HG03103 (cell line): ENCODE measurements around the gene TOMM40.
"Not testable (repeated sequence)": the region's sequence is repeated elsewhere in the genome, so short reads cannot be mapped to it uniquely, and the experiment has no call there.

Experiments
- ATAC-seq: cut with Tn5 transposase; IDR thresholded peaks from one replicate; pipeline ENCODE4 v1.9.1; 2021; ENCODE audit warnings: low read depth; ENCODE audit not compliant: unreplicated experiment

TOMM40 gene

DNA sequence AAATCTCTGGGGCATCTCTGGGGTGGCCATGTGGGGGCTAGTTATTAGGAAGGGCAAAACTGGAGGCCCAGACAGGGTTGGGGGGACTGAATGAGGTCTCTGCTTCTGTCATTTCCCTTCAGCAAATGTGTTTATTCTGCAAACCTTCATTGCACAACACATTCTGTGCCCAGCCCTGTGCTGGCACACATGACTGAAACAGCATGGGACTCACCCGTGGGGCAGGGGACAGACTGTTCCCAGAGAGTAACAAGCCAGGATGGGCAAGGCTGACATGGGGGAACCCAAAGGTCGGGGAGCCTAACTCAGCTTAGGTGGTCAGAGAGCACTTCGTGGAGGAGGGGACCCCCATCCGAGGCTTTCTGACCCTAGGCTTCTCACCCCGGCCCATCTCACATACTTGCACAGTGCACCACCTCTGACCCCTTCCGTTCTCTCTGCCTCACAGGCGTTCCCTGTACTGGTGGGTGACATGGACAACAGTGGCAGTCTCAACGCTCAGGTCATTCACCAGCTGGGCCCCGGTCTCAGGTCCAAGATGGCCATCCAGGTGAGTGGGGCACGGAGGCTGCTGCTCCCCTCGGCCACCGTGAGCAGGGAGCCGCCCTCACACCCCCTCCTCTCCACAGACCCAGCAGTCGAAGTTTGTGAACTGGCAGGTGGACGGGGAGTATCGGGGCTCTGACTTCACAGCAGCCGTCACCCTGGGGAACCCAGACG, 2.4 kb downstream of the TOMM40 start:
- ATAC-seq, result no peak

DNA sequence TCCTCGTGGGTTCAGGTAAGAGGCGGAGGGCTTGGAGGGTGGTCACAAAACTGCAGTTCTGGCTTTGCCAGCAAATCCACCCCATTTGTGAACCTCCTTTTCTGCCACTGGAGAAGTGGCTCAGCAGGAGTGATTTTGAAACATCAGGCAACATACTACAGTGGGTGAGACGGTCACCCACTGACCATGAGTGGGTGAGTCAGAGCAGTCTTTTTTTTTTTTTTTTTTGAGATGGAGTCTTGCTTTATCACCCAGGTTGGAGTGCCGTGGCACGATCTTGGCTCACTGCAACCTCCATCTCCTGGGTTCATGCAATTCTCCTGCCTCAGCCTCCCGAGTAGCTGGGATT, 3.0 kb downstream of the TOMM40 start:
- no peak for ATAC-seq

DNA sequence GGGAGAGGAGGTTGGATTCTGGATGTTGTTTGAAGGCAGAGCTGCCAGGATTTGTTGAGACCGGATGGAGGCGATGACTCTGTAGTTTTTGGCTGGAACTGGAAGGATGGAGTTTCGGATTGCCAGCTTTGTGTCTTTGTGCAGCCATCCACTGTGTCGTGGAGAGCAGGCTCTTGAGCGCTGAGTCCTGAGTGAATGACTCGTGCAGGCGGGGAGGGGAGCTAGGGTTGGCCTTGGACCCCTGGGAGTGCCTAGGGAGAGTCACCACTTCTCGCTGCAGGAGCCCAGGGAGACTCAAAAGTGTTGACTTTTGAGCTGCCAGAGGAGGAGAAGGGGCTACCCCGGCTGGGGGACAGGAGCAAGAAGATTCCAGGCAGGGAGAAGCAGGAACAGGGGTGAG, 3.9 kb downstream of the TOMM40 start:
- ATAC-seq, result no peak

DNA sequence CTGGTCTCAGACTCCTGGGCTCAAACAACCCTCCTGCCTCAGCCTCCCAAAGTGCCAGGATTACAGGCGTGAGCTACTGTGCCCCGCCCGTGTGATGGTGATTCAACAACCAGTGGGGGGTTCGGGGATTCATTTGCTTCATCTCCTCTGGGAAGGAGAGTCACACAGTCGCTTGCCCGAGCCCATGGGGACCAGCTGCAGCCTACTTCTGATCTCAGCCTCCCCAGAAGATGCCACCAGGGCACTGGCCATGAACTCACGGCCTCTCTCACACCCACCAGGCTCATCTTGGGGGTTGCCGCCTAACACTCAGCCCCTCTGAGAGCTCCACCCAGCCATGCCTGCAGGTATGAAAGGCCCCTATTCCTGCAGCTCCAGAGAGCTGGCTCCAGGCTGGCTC, 6.8 kb downstream of the TOMM40 start:
- ATAC-seq, result no peak

DNA sequence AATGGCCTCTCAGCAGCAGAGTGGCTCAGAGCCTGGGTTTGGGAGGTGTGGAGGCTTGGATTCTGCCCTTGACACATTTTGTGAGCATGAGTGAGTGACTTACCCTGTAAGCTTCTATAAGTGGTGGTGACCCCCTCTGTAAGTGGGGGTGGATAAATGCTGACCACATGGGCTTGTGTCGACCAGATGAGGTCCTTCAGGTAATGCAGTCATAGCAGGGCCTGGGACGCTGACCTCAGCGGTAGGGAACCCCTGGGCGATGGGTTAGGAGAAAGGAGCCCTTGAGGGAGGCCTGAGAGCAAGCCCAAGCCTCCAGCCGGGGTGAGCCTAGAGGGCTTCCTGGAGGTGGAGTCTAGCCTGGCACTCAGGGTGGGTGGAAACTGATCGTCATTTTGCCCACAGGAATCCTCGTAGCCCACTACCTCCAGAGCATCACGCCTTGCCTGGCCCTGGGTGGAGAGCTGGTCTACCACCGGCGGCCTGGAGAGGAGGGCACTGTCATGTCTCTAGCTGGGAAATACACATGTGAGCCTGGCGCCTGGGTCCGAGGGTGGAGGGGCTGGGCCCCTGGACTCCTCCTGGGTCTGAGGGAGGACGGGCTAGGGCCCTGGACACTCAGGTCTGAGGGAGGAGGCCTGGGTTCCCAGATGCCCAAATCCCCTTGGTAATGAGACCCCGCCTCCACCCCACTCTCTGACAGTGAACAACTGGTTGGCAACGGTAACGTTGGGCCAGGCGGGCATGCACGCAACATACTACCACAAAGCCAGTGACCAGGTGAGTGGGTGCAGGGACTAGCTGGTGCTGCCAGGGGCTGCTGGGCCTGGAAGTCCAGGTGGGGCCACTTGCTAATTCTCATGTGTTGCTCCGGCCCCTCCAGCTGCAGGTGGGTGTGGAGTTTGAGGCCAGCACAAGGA, 9.5 kb downstream of the TOMM40 start:
- ATAC-seq, result no peak

DNA sequence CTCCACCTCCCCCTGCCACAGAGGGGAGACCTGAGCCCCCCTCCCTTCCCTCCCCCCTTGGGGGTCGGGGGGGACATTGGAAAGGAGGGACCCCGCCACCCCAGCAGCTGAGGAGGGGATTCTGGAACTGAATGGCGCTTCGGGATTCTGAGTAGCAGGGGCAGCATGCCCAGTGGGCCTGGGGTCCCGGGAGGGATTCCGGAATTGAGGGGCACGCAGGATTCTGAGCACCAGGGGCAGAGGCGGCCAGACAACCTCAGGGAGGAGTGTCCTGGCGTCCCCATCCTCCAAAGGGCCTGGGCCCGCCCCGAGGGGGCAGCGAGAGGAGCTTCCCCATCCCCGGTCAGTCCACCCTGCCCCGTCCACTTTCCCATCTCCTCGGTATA, 12.2 kb downstream of the TOMM40 start:
- ATAC-seq, result no peak

DNA sequence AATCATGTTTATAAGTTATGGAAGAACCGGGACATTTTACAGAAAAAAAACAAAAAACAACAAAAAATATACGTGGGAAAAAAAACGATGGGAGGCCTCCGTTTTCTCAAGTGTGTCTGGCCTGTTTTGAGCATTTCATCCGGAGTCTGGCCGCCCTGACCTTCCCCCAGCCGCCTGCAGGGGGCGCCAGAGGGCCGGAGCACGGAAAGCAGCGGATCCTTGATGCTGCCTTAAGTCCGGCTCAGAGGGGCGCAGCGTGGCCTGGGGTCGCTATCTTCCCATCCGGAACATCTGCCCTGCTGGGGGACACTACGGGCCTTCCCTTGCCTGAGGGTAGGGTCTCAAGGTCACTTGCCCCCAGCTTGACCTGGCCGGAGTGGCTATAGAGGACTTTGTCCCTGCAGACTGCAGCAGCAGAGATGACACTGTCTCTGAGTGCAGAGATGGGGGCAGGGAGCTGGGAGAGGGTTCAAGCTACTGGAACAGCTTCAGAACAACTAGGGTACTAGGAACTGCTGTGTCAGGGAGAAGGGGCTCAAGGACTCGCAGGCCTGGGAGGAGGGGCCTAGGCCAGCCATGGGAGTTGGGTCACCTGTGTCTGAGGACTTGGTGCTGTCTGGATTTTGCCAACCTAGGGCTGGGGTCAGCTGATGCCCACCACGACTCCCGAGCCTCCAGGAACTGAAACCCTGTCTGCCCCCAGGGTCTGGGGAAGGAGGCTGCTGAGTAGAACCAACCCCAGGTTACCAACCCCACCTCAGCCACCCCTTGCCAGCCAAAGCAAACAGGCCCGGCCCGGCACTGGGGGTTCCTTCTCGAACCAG, 12.8 kb downstream of the TOMM40 start:
- no peak for ATAC-seq

DNA sequence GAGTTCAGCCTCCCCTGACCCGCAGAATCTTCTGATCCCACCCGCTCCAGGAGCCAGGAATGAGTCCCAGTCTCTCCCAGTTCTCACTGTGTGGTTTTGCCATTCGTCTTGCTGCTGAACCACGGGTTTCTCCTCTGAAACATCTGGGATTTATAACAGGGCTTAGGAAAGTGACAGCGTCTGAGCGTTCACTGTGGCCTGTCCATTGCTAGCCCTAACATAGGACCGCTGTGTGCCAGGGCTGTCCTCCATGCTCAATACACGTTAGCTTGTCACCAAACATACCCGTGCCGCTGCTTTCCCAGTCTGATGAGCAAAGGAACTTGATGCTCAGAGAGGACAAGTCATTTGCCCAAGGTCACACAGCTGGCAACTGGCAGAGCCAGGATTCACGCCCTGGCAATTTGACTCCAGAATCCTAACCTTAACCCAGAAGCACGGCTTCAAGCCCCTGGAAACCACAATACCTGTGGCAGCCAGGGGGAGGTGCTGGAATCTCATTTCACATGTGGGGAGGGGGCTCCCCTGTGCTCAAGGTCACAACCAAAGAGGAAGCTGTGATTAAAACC, 13.5 kb downstream of the TOMM40 start:
- no peak for ATAC-seq

DNA sequence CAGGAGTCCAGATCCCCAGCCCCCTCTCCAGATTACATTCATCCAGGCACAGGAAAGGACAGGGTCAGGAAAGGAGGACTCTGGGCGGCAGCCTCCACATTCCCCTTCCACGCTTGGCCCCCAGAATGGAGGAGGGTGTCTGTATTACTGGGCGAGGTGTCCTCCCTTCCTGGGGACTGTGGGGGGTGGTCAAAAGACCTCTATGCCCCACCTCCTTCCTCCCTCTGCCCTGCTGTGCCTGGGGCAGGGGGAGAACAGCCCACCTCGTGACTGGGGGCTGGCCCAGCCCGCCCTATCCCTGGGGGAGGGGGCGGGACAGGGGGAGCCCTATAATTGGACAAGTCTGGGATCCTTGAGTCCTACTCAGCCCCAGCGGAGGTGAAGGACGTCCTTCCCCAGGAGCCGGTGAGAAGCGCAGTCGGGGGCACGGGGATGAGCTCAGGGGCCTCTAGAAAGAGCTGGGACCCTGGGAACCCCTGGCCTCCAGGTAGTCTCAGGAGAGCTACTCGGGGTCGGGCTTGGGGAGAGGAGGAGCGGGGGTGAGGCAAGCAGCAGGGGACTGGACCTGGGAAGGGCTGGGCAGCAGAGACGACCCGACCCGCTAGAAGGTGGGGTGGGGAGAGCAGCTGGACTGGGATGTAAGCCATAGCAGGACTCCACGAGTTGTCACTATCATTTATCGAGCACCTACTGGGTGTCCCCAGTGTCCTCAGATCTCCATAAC, 14.5 kb downstream of the TOMM40 start, which contains the start of gene APOE:
Gene APOE (plus strand): TSS at position 360 of the 724 bp plus-strand sequence. CDS start 829 bp downstream, outside the sequence.
- ATAC-seq, result no peak

DNA sequence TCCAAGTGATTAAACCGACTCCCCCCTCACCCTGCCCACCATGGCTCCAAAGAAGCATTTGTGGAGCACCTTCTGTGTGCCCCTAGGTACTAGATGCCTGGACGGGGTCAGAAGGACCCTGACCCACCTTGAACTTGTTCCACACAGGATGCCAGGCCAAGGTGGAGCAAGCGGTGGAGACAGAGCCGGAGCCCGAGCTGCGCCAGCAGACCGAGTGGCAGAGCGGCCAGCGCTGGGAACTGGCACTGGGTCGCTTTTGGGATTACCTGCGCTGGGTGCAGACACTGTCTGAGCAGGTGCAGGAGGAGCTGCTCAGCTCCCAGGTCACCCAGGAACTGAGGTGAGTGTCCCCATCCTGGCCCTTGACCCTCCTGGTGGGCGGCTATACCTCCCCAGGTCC, 16.6 kb downstream of the TOMM40 start:
- ATAC-seq, result no peak

DNA sequence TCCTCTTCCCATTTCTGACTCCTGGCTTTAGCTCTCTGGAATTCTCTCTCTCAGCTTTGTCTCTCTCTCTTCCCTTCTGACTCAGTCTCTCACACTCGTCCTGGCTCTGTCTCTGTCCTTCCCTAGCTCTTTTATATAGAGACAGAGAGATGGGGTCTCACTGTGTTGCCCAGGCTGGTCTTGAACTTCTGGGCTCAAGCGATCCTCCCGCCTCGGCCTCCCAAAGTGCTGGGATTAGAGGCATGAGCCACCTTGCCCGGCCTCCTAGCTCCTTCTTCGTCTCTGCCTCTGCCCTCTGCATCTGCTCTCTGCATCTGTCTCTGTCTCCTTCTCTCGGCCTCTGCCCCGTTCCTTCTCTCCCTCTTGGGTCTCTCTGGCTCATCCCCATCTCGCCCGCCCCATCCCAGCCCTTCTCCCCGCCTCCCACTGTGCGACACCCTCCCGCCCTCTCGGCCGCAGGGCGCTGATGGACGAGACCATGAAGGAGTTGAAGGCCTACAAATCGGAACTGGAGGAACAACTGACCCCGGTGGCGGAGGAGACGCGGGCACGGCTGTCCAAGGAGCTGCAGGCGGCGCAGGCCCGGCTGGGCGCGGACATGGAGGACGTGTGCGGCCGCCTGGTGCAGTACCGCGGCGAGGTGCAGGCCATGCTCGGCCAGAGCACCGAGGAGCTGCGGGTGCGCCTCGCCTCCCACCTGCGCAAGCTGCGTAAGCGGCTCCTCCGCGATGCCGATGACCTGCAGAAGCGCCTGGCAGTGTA, 17.2 kb downstream of the TOMM40 start:
- no peak for ATAC-seq

DNA sequence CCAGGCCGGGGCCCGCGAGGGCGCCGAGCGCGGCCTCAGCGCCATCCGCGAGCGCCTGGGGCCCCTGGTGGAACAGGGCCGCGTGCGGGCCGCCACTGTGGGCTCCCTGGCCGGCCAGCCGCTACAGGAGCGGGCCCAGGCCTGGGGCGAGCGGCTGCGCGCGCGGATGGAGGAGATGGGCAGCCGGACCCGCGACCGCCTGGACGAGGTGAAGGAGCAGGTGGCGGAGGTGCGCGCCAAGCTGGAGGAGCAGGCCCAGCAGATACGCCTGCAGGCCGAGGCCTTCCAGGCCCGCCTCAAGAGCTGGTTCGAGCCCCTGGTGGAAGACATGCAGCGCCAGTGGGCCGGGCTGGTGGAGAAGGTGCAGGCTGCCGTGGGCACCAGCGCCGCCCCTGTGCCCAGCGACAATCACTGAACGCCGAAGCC, 17.8 kb downstream of the TOMM40 start:
- no peak for ATAC-seq

DNA sequence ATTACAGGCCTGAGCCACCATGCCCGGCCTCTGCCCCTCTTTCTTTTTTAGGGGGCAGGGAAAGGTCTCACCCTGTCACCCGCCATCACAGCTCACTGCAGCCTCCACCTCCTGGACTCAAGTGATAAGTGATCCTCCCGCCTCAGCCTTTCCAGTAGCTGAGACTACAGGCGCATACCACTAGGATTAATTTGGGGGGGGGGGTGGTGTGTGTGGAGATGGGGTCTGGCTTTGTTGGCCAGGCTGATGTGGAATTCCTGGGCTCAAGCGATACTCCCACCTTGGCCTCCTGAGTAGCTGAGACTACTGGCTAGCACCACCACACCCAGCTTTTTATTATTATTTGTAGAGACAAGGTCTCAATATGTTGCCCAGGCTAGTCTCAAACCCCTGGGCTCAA, 18.7 kb downstream of the TOMM40 start:
- no peak for ATAC-seq

DNA sequence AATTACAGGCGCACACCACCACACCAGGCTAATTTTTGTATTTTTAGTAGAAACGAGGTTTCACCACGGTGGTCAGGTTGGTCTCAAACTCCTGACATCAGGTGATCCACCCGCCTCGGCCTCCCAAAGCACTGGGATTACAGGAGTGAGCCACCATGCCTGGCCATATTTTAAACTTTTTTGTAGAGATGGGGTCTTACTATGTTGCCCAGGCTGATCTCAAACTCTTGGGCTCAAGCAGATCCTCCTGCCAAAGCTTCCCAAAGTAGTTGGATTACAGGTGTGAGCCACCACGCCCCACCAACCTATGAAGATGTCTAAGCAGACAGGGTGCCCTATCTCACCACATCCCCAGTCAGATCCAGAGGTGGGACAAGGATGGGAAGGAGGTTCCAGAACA, 20.8 kb downstream of the TOMM40 start:
- not testable (repeated sequence) for ATAC-seq

DNA sequence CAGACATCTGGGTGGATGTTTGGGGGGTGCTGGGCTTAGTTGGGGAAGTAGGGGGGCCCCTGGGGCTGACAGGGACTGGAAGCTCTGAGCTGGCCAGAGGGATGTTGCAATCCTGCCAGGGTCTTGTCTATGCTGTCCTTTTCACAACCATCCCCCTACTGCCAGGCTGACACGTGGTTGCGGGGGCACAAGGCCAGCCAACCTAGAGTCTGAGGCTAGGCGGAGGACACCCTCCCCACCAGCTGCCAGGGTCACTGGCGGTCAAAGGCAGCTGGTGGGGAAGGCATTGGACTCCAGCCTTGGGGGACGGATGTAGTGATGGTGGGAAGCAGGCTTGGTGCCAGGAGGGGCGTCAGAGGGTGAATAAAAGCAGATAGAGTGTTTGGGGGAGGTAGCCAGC, 21.8 kb downstream of the TOMM40 start:
- no peak for ATAC-seq

DNA sequence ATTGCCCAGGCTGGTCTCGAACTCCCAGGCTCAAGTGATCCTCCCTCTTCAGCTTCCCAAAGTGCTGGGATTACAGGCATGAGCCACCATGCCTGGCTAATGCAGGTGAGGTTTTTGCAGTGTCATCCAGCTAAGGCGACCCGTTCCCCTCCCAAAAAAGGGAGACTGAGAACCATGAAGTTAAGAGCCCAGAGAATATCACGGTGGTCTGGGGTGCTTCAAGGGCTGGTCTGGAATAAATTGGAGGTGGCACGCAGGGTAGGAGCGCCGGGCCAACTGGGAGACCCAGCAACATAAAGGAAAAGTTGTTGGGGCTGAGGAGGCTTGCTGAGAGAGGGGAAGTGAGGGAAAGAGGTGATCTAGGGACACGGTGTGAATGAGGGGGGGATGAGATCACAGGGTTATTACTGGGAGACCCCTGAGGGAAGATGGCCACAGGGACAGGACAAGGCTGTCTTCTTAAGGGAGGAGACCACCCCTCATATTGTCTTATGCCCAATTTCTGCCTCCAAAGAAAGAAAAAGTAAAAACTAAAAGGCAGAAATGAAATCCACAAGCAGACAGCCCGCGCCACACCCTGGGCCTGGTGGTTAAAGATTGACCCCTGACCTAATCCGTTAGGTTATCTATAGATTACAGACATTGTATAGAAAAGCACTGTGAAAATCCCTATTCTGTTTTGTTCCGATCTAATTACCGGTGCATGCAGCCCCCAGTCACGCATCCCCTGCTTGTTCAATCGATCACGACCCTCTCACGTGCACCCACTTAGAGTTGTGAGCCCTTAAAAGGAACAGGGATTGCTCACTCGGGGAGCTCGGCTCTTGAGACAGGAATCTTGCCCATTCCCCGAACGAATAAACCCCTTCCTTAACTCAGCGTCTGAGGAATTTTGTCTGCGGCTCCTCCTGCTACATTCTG, 22.7 kb downstream of the TOMM40 start:
- not testable (repeated sequence) for ATAC-seq

DNA sequence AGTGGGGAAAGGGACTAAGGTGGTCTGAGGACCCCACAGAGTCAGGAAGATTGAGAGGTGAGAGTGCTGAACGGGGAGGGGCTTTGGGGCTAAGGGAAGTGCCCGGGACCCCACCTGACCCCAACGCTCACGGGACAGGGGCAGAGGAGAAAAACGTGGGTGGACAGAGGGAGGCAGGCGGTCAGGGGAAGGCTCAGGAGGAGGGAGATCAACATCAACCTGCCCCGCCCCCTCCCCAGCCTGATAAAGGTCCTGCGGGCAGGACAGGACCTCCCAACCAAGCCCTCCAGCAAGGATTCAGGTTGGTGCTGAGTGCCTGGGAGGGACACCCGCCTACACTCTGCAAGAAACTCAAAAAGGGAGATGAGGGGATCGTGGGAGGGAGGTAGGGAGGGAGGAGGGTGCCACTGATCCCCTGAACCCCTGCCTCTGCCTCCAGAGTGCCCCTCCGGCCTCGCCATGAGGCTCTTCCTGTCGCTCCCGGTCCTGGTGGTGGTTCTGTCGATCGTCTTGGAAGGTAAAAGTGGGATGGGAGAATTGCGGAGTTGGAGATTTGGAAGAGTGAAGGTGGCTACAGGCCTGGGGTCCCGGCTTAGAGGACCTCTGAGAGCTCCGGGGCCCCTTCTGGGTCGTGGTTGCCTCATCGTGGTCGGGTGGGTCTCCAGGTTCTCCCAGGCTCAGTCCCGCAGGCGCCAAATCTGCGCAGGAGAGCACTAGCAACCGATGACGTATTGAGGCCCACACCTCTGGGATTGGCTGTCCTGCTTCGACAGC, 23.6 kb downstream of the TOMM40 start, which contains the start of gene APOC1:
Gene APOC1 (plus strand): TSS at position 176 of the 774 bp plus-strand sequence. CDS start 284 bp downstream, at position 460.
- ATAC-seq, result peak; percentile 85
